GM19025 (cell line): ENCODE data around the gene MYOZ1.
A peak's percentile ranks its signal among the peaks of the same experiment; 100 is the strongest.
"Not testable (repeated sequence)": the region's sequence is repeated elsewhere in the genome, so short reads cannot be mapped to it uniquely, and the experiment has no call there.

ENCODE experiments used
- ATAC-seq: cut with Tn5 transposase; IDR thresholded peaks from one replicate; pipeline ENCODE4 v1.9.1; 2021; ENCODE audit warnings: mild to moderate bottlenecking, low read depth, moderate library complexity; ENCODE audit not compliant: unreplicated experiment

Gene MYOZ1

GRCh38 chr10:73647875-73648651 is 6.8 kb upstream of the MYOZ1 start:
- no peak for ATAC-seq

GRCh38 chr10:73647211-73647874 is 6.1 kb upstream of the MYOZ1 start:
- ATAC-seq, result no peak

DNA sequence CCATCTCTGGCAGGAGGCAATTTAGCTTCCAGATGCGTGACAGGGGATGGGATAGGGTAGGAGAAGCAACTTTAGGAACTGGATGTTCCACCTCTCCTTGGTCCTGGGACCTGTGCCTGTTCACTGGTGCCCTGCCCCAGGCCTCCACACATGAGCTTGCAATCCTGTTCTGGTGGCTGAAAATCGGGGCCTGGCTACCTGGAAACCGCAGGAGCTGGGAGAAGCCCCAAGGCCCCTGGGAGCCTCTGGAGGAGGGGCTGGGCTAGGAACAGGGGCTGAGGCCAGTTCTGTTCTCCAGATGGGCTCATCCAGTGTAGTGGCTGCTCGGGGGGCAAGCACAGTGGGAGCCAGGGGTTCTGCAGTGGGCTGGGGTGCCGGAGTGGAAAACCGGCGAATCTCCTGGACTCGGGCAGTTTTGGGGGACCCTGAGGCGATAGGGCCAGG is 5.3 kb upstream of the MYOZ1 start:
- ATAC-seq, result no peak

DNA sequence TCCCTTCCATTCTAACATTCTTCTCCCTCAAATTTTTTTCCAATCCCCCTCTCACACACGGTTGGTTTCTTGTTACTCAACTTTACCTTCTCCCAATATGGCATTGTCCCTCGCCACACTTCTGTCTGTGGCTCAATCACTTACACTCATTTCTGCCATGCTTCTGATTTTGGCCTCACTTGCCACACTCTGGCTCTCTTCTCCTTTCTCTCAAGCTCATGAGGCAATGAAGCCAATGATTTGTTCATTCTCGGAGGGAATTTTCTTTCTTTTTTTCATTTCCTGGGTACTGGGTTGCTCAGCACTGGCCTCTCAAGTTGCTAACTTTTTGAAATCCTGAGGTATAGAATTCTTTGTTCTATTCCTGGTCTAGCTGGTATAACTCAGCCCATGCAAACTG is 4.0 kb upstream of the MYOZ1 start:
- no peak for ATAC-seq

DNA sequence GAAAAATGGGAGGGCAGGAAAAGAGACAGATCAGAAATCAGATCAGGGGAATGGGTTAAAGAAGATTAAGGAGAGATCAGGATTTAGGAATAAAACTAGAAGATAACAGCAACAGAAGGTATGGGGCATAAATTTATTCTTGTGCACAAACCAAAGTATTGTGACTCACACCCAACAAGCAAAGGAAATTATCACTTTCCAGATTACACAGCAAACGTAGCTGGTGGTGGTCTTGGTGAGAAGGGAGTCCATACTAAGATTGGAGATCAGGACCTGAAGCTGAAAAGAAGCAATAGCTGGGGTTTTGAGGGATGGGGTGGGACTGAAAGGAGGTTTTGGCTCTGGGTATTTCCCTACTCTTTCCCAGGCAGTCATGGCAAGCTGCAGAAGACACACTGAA is 3.5 kb upstream of the MYOZ1 start:
- ATAC-seq, result no peak

- no peak for ATAC-seq
Measured at GRCh38 chr10:73644015-73644743, 2.9 kb upstream of the MYOZ1 start.

DNA sequence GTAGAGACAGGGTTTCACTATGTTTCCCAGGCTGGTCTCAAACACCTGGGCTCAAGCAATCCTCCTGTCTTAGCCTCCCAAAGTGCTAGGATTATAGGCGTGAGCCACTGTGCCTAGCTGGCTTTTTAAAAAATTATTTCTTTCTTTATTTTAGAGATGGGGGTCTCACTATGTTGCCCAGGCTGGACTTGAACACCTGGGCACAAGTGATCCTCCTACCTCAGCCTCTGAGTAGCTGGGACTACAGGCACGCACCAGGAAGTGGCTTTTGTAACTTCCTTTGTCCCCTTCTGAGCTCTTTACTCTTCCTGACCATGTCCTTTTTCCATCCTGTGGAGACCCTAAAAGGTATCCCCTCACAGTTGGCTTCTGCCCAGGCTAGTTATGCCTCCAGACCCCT is 2.1 kb upstream of the MYOZ1 start:
- no peak for ATAC-seq

DNA sequence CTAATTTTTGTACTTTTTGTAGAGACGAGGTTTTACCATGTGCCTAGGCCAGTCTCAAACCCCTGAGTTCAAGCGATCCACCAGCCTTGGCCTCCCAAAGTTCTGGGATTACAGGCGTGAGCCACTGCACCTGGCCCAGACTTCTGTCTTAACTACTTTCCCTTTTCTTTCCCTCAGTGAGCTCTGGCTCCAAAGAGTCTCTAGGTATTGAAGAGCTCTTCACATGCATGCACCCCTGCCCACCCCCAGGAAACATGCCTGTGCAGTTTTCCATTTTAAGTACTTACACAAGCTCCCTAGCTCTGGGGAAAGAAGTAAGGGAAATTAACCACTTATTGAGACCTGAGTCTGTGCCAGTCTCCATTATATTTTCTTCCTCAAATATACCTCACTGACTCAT is 2.0 kb downstream of the MYOZ1 start:
- no peak for ATAC-seq

- ATAC-seq, result no peak
Measured at GRCh38 chr10:73635781-73636180, 5.5 kb downstream of the MYOZ1 start.

DNA sequence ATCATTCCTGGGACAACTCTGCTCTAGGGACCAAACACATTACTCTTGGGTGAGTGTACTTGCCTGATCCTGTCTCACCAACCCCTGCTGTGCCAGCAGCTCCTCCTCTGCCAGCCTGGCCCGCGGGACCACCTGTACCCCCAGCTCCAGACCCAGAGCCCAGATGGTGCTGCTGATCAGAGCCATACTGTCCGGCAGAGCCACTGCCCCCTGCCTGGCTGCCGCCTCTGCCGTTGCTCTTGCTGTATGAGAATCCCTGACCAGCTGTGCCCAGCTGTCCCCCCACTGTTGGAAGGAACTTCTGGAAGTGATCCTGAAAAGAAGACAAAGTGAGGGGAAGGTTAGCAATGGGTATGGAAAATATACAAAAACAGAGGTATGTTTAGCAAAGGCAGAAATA is 6.9 kb downstream of the MYOZ1 start:
- ATAC-seq, result no peak

GRCh38 chr10:73629165-73629564 is 12.1 kb downstream of the MYOZ1 start:
- ATAC-seq, result no peak

DNA sequence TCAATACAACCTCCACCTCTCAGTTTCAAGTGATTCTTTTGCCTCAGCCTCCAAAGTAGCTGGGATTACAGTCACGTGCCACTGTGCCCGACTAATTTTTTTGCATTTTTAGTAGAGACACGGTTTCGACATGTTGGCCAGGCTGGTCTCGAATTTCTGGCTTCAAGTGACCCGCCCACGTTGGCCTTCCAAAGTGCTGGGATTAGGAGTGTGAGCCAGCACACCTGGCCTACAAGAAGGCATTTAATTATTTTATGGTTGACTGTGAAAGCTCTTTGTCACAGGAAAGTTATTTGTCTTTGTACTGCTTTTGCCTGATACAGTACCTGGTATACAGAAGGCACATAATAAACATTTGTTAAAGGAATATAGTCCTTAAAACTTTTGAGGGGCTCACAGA is 12.9 kb downstream of the MYOZ1 start:
- no peak for ATAC-seq

GRCh38 chr10:73627300-73627699 is 14.0 kb downstream of the MYOZ1 start:
- ATAC-seq, result no peak

- peak; percentile 97 for ATAC-seq
Measured at GRCh38 chr10:73625884-73626752, 15.2 kb downstream of the MYOZ1 start.

GRCh38 chr10:73625004-73625883 is 16.0 kb downstream of the MYOZ1 start:
- ATAC-seq, result peak; percentile 26

DNA sequence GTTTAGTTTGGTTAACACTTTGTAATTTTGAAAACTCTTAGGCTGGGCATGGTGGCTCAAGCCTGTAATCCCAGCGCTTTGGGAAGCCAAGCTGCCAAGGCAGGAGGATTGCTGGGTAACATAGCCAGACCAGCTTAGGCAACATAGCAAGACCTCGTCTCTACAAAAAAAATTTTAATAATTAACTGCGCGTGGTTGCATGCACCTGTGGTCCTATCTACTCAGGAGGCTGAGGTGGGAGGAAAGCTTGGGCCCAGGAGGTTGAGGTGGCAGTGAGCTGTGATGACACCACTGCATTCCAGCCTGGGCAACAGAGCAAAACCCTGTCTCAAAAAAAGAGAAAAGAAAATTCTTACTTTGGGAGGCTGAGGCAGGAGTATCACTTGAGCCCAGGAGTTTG is 18.2 kb downstream of the MYOZ1 start:
- ATAC-seq, result no peak

DNA sequence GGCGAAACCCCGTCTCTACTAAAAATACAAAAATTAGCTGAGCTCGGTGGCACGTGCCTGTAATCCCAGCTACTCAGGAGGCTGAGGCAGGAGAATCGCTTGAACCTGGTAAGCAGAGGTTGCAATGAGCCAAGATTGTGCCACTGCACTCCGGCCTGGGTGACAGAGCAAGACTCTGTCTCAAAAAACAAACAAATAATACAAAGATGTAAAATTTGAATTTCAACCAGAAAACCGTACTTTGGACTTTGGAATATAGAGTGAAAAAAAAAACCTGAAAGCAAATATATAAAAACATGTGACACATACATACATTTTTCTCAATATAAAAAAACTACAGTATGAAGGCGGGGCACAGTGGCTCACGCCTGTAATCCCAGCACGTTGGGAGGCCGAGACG is 20.3 kb downstream of the MYOZ1 start:
- ATAC-seq, result not testable (repeated sequence)

- not testable (repeated sequence) for ATAC-seq
Measured at GRCh38 chr10:73617143-73617542, 24.1 kb downstream of the MYOZ1 start.

GRCh38 chr10:73614720-73615119 is 26.6 kb downstream of the MYOZ1 start:
- no peak for ATAC-seq

GRCh38 chr10:73609116-73609515 is 32.2 kb downstream of the MYOZ1 start:
- no peak for ATAC-seq
